SK-N-SH treated with all-trans-retinoic acid at 6 μM for 48 hours (cell line): Measurements from ENCODE around the gene RAD17.

Experiments
- ESRRG ChIP-seq: fragments of 250-450 bp; sonication (Bioruptor Pico); IDR thresholded peaks from 2 replicates; pipeline ENCODE4 v1.6.1; 2021; ENCODE audit warnings: mild to moderate bottlenecking
- GLIS3 ChIP-seq: fragments of 250-450 bp; sonication (Bioruptor Pico); IDR thresholded peaks from 2 replicates; pipeline ENCODE4 v1.5.0; 2020; ENCODE audit warnings: mild to moderate bottlenecking, moderate library complexity
- ISL1 ChIP-seq: fragments of 250-450 bp; sonication (Bioruptor Pico); IDR thresholded peaks from 2 replicates; pipeline ENCODE4 v2.1.2; 2022; ENCODE audit warnings: mild to moderate bottlenecking, moderate library complexity
- POU6F1 ChIP-seq: fragments of 250-450 bp; sonication (Bioruptor Pico); IDR thresholded peaks from 2 replicates; pipeline ENCODE4 v1.8.0; 2021; ENCODE audit warnings: low read depth, mild to moderate bottlenecking, moderate library complexity, borderline replicate concordance
- PPARA ChIP-seq: fragments of 250-450 bp; sonication (Bioruptor Pico); IDR thresholded peaks from 2 replicates; pipeline ENCODE4 v1.5.0; 2020; ENCODE audit warnings: mild to moderate bottlenecking, borderline replicate concordance
- RARB ChIP-seq: fragments of 250-450 bp; sonication (Bioruptor Pico); IDR thresholded peaks from 2 replicates; pipeline ENCODE4 v1.8.0; 2021; ENCODE audit warnings: mild to moderate bottlenecking, moderate library complexity
- ZFP3 ChIP-seq: fragments of 250-450 bp; sonication (Bioruptor Pico); IDR thresholded peaks from 2 replicates; pipeline ENCODE4 v1.5.0; 2020; ENCODE audit warnings: mild to moderate bottlenecking, moderate library complexity
- TF ChIP-seq, protein P1 (sequence below): fragments of 250-450 bp; sonication (Bioruptor Pico); IDR thresholded peaks from 2 replicates; pipeline ENCODE4 v1.8.0; 2020; ENCODE audit warnings: mild to moderate bottlenecking, moderate library complexity, borderline replicate concordance
- TF ChIP-seq, protein P2 (sequence below): fragments of 250-450 bp; sonication (Bioruptor Pico); IDR thresholded peaks from 2 replicates; pipeline ENCODE4 v1.5.1; 2020; ENCODE audit warnings: low read depth, mild to moderate bottlenecking, moderate library complexity
- TF ChIP-seq, protein P3 (sequence below): fragments of 250-450 bp; sonication (Bioruptor Pico); IDR thresholded peaks from 2 replicates; pipeline ENCODE4 v1.5.1; 2021; ENCODE audit warnings: mild to moderate bottlenecking, moderate library complexity

GRCh38 chr5:69369340-69370121 is at the start of gene RAD17, which contains the start of the genes AK6 and TAF9:
- TF ChIP-seq, protein P1, sequence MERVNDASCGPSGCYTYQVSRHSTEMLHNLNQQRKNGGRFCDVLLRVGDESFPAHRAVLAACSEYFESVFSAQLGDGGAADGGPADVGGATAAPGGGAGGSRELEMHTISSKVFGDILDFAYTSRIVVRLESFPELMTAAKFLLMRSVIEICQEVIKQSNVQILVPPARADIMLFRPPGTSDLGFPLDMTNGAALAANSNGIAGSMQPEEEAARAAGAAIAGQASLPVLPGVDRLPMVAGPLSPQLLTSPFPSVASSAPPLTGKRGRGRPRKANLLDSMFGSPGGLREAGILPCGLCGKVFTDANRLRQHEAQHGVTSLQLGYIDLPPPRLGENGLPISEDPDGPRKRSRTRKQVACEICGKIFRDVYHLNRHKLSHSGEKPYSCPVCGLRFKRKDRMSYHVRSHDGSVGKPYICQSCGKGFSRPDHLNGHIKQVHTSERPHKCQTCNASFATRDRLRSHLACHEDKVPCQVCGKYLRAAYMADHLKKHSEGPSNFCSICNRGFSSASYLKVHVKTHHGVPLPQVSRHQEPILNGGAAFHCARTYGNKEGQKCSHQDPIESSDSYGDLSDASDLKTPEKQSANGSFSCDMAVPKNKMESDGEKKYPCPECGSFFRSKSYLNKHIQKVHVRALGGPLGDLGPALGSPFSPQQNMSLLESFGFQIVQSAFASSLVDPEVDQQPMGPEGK, result no peak
- TF ChIP-seq ESRRG (CRISPR knock-in tag), result 0 out of 2 replicates have a peak, but pooled peaks have one; percentile 81
- TF ChIP-seq, protein P2, sequence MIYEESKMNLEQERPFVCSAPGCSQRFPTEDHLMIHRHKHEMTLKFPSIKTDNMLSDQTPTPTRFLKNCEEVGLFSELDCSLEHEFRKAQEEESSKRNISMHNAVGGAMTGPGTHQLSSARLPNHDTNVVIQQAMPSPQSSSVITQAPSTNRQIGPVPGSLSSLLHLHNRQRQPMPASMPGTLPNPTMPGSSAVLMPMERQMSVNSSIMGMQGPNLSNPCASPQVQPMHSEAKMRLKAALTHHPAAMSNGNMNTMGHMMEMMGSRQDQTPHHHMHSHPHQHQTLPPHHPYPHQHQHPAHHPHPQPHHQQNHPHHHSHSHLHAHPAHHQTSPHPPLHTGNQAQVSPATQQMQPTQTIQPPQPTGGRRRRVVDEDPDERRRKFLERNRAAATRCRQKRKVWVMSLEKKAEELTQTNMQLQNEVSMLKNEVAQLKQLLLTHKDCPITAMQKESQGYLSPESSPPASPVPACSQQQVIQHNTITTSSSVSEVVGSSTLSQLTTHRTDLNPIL (CRISPR knock-in tag), result no peak
- TF ChIP-seq ZFP3 (CRISPR knock-in tag), result no peak
- no peak; the same call in 1 of the 2 replicates for TF ChIP-seq GLIS3 (CRISPR knock-in tag)
- no peak for TF ChIP-seq RARB
- TF ChIP-seq, protein P3, sequence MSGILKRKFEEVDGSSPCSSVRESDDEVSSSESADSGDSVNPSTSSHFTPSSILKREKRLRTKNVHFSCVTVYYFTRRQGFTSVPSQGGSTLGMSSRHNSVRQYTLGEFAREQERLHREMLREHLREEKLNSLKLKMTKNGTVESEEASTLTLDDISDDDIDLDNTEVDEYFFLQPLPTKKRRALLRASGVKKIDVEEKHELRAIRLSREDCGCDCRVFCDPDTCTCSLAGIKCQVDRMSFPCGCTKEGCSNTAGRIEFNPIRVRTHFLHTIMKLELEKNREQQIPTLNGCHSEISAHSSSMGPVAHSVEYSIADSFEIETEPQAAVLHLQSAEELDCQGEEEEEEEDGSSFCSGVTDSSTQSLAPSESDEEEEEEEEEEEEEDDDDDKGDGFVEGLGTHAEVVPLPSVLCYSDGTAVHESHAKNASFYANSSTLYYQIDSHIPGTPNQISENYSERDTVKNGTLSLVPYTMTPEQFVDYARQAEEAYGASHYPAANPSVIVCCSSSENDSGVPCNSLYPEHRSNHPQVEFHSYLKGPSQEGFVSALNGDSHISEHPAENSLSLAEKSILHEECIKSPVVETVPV (CRISPR knock-in tag), result no peak
- no peak for TF ChIP-seq PPARA (CRISPR knock-in tag)
- no peak for TF ChIP-seq POU6F1 (CRISPR knock-in tag)
- no peak for TF ChIP-seq ISL1 (CRISPR knock-in tag)
